Activated CD8-positive, alpha-beta T cell treated with anti-CD3 and anti-CD28 coated beads for 36 hours (primary cell): ENCODE measurements around the gene GOSR1. TPM values are rescaled to one million over a fixed set of nuclear protein-coding genes. Genes with fewer than 3 reads are reported as not detected.
"Not testable (repeated sequence)": the region's sequence is repeated elsewhere in the genome, so short reads cannot be mapped to it uniquely, and the experiment has no call there.

ENCODE experiments used
- ATAC-seq: fragments of 200-7000 bp; cut with Tn5 transposase; one replicate; pipeline ENCODE4 v1.10.0; 2021; ENCODE audit warnings: mild to moderate bottlenecking, moderate library complexity
- CTCF ChIA-PET: fragments of 350-600 bp; sonication (Branson Sonifier 250); formaldehyde crosslinking; loops from one replicate; lab custom pipeline; 2021; ENCODE audit warnings: antibody characterized with exemption; lab: Charles Lee
- POLR2A ChIA-PET: fragments of 350-600 bp; sonication (Branson Sonifier 250); formaldehyde crosslinking; loops from one replicate; lab custom pipeline; 2021; ENCODE audit warnings: antibody characterized with exemption; lab: Charles Lee
- DNase-seq: peaks from one replicate; pipeline ENCODE4 v3.0.0-alpha.2; 2020
- H3K27ac Mint-ChIP-seq: one replicate; pipeline ENCODE4 v1.8.0; 2021; ENCODE audit warnings: mild to moderate bottlenecking, mixed read lengths
- H3K27me3 Mint-ChIP-seq: one replicate; pipeline ENCODE4 v1.8.0; 2021; ENCODE audit warnings: mixed read lengths
- H3K36me3 Mint-ChIP-seq: one replicate; pipeline ENCODE4 v1.8.0; 2021; ENCODE audit warnings: low read depth, mixed read lengths
- H3K4me1 Mint-ChIP-seq: one replicate; pipeline ENCODE4 v1.8.0; 2021; ENCODE audit warnings: low read depth, mixed read lengths
- H3K4me3 Mint-ChIP-seq: one replicate; pipeline ENCODE4 v1.8.0; 2021; ENCODE audit warnings: mild to moderate bottlenecking, moderate library complexity, mixed read lengths
- H3K9me3 Mint-ChIP-seq: one replicate; pipeline ENCODE4 v1.8.0; 2021; ENCODE audit warnings: mixed read lengths
- CTCF ChIP-seq: fragments of 200-600 bp; IDR thresholded peaks from one replicate; pipeline ENCODE4 v1.8.0; 2022; ENCODE audit warnings: antibody characterized with exemption, mild to moderate bottlenecking
- intact Hi-C: fragments of 100-400 bp; cut with micrococcal nuclease; formaldehyde crosslinking; loops from one replicate; pipeline ENCODE4 v1.10.0; 2022
- total RNA-seq, 2 experiments: library from RNA; stranded (reverse); gene quantifications; one replicate each; pipeline ENCODE4 v1.2.3, GENCODE V29; 2021

GOSR1 gene
- total RNA-seq, 2 experiments from 2014 or later = 37.1 to 38.8 TPM

- no peaks in the 10 kb centered on the region for H3K4me1 Mint-ChIP-seq
- intact Hi-C loops = no loop called here
- POLR2A ChIA-PET = no interaction called here
- no peak overlapping the region for H3K4me3 Mint-ChIP-seq
- no peaks in the 10 kb centered on the region for H3K27me3 Mint-ChIP-seq
- H3K36me3 Mint-ChIP-seq = no peaks in the 10 kb centered on the region
- CTCF ChIA-PET = no interaction called here
- H3K27ac Mint-ChIP-seq = no peak overlapping the region
- H3K9me3 Mint-ChIP-seq = no peaks in the 10 kb centered on the region
- ATAC-seq = no peak
- TF ChIP-seq CTCF = no peak
- DNase-seq = no peak
These were observed 93.0 kb downstream of the GOSR1 start for GRCh38 chr17:30570191-30570590.

GRCh38 chr17:30570596-30571265 is 93.5 kb downstream of the GOSR1 start:
- CTCF ChIA-PET = no interaction called here
- Mint-ChIP-seq H3K4me3 (no peak overlapping the region), H3K27ac (no peak overlapping the region), H3K9me3 (no peaks in the 10 kb centered on the region), H3K36me3 (no peaks in the 10 kb centered on the region), H3K4me1 (no peaks in the 10 kb centered on the region), H3K27me3 (no peaks in the 10 kb centered on the region)
- POLR2A ChIA-PET = no interaction called here
- no peak for TF ChIP-seq CTCF
- intact Hi-C loops = no loop called here
- ATAC-seq (no peak), DNase-seq (no peak)

- H3K9me3 Mint-ChIP-seq, H3K27me3 Mint-ChIP-seq, H3K36me3 Mint-ChIP-seq, CTCF ChIA-PET, intact Hi-C loops, DNase-seq, H3K4me1 Mint-ChIP-seq, POLR2A ChIA-PET, H3K27ac Mint-ChIP-seq, ATAC-seq, H3K4me3 Mint-ChIP-seq: not testable (repeated sequence)
These were observed 94.2 kb downstream of the GOSR1 start for GRCh38 chr17:30571404-30571803.

GRCh38 chr17:30571921-30572320 is 94.7 kb downstream of the GOSR1 start:
- Mint-ChIP-seq H3K27ac (no peak overlapping the region), H3K4me1 (no peaks in the 10 kb centered on the region), H3K4me3 (no peak overlapping the region), H3K27me3 (no peaks in the 10 kb centered on the region), H3K9me3 (no peaks in the 10 kb centered on the region), H3K36me3 (no peaks in the 10 kb centered on the region)
- ChIA-PET CTCF (no interaction called here), POLR2A (no interaction called here)
- DNase-seq = no peak
- no peak for TF ChIP-seq CTCF
- intact Hi-C loops = no loop called here
- ATAC-seq = no peak

GRCh38 chr17:30572651-30573554 is 95.7 kb downstream of the GOSR1 start:
- H3K27ac Mint-ChIP-seq, H3K36me3 Mint-ChIP-seq, POLR2A ChIA-PET, H3K4me1 Mint-ChIP-seq, H3K9me3 Mint-ChIP-seq, ATAC-seq, DNase-seq, H3K27me3 Mint-ChIP-seq, H3K4me3 Mint-ChIP-seq, intact Hi-C loops, CTCF ChIA-PET: not testable (repeated sequence)
